Transverse colon (tissue), 4 donors: Measurements from ENCODE around the gene KAT6B. TPM values are rescaled to one million over a fixed set of nuclear protein-coding genes. Genes with fewer than 3 reads are reported as not detected.

Source experiments
- DNase-seq: peaks from one replicate; pipeline ENCODE4 v3.0.0-alpha.2; 2019
- H3K27ac ChIP-seq, 4 donors: fragments of 200-600 bp; sonication (generic); 2 replicates each; pipeline ENCODE4 v1.5.1; 2016 to 2018; ENCODE audit warnings: inconsistent platforms in 4 of 4
- H3K27me3 ChIP-seq: fragments of 200-600 bp; sonication (generic); 2 replicates; pipeline ENCODE4 v1.5.1; 2017; ENCODE audit warnings: inconsistent platforms
- H3K36me3 ChIP-seq, 4 donors: fragments of 200-600 bp; sonication (generic); 2 replicates each; pipeline ENCODE4 v1.5.1; 2017 to 2019; ENCODE audit warnings: inconsistent platforms in 4 of 4
- H3K4me1 ChIP-seq, 4 donors: fragments of 200-600 bp; sonication (generic); 2 replicates each; pipeline ENCODE4 v1.5.1; 2017 to 2020; ENCODE audit warnings: inconsistent platforms in 4 of 4
- H3K4me3 ChIP-seq, 4 donors: fragments of 200-600 bp; sonication (generic); 1 replicate in 1 of 4; 2 replicates in 3 of 4; pipeline versions ENCODE4 v1.5.1 to v1.6.1; 2017 to 2019; ENCODE audit warnings: inconsistent platforms in 4 of 4
- H3K9me3 ChIP-seq, 2 donors: fragments of 200-600 bp; sonication (generic); 2 replicates each; pipeline ENCODE4 v1.5.1; 2017 to 2019; ENCODE audit warnings: inconsistent platforms in 2 of 2
- CTCF ChIP-seq, 5 experiments: fragments of 200-600 bp in 3 of 5; fragments of 450-650 bp in 2 of 5; sonication (generic) in 3 of 5; IDR thresholded peaks; 1 replicate in 2 of 5; 2 replicates in 3 of 5; pipeline ENCODE4 v1.5.1; 2016 to 2017; ENCODE audit warnings: antibody characterized with exemption in 5 of 5, inconsistent platforms in 3 of 5, mild to moderate bottlenecking in 2 of 5, moderate library complexity in 1 of 5
- EP300 ChIP-seq: sonication (generic); formaldehyde crosslinking; IDR thresholded peaks from one replicate; pipeline ENCODE4 v1.6.1; 2017; ENCODE audit warnings: antibody characterized with exemption, low read depth
- POLR2A ChIP-seq: fragments of 450-650 bp; IDR thresholded peaks from one replicate; pipeline ENCODE4 v1.6.1; 2016; ENCODE audit warnings: antibody characterized with exemption, mild to moderate bottlenecking, moderate library complexity
- POLR2AphosphoS5 ChIP-seq, 3 donors: sonication (generic); formaldehyde crosslinking; IDR thresholded peaks; one replicate each; pipeline ENCODE4 v1.6.1; 2016; ENCODE audit warnings: antibody characterized with exemption in 3 of 3
- WGBS, 2 donors: methylation state at CpG; one replicate each; pipeline ENCODE4 v1.1.5; 2018; ENCODE audit warnings: low coverage in 1 of 2; 5-methylcytosine and 5-hydroxymethylcytosine counted together
- in situ Hi-C, 4 donors: fragments of 200-750 bp; cut with MboI; loops; one replicate each; pipeline versions ENCODE4 v1.15.0 to v1.15.1; 2017; ENCODE audit warnings: low sequenced_read_pairs in 3 of 4, low pct_ligation_motif_present in 1 of 4, low pct_unique_long_range_greater_than_20kb in 1 of 4
- intact Hi-C: fragments of 100-400 bp; cut with DNase I; formaldehyde crosslinking; loops from one replicate; pipeline ENCODE4 v1.15.1; 2023; ENCODE audit warnings: low total_unique reads
- total RNA-seq, 4 donors: library from RNA; depleted of rRNA; stranded (reverse); fragments of >200 nt; gene quantifications; one replicate each; pipeline ENCODE4 v1.1.0, GENCODE V29; 2016

Gene KAT6B
- total RNA-seq, 4 donors from 2014 or later = 27.3 to 67.0 (median 54.9) TPM

- H3K36me3 ChIP-seq = peaks cover 0 to 10% (median 0%) of the 10 kb centered on the region in 4 donors
- no peak overlapping the region for H3K4me3 ChIP-seq
- in situ Hi-C loops = loop anchor here in 1 of 4 donors (25.0 kb wide), 1 partner anchor 756 kb away; no protein-coding TSS in a partner anchor
- peaks cover 3 to 36% (median 9%) of the 10 kb centered on the region in 4 donors for H3K4me1 ChIP-seq
- intact Hi-C loops = no loop called here
- H3K27me3 ChIP-seq = no peaks in the 10 kb centered on the region
- no peak for DNase-seq
- H3K27ac ChIP-seq = no peak overlapping the region
- no peaks in the 10 kb centered on the region for H3K9me3 ChIP-seq
- WGBS, 2 donors = 97 to 98% methylated on average over 5 to 6 of the region's 6 CpGs
- TF ChIP-seq EP300 = no peak
- TF ChIP-seq CTCF (IDR thresholded peaks at IDR 0.05) = no peak
- no peak for TF ChIP-seq POLR2A
- TF ChIP-seq POLR2AphosphoS5 (IDR thresholded peaks at IDR 0.05) = no peak
Measured at GRCh38 chr10:75018251-75018650, 191.9 kb downstream of the KAT6B start.

DNA sequence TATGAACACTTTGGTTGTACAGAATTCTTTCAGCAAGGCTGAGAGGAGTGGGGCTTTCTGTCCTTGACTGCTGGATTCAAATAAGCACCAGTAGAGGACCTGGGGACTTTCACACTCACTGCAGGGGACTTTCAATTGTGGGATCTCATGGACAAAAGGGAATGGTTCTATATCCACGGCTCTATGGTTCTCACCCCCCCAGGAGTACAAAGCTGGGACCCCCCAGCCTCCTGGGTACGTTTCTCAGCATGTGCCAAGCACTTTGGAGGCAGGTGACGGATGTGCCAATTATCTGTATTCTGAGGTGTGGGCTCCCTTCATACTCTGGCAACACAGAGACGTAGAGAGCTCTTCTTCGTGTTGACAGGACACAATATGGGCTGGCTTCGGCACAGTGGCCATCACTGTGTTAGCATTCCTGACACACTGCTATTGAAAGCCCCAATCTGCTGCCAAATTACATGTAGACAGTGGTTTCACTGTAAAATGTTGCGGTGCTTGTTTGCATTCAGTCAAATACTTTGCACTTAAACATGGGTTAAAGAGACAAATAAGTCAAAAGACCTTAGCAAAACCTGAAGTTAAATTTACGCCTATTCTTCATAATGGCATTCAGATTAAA lies 192.4 kb downstream of the KAT6B start:
- Histone ChIP-seq H3K4me3 (no peak overlapping the region), H3K27ac (no peak overlapping the region), H3K36me3 (peaks cover 0 to 15% (median 0%) of the 10 kb centered on the region in 4 donors), H3K4me1 (peaks cover 3 to 33% (median 9%) of the 10 kb centered on the region in 4 donors), H3K27me3 (no peaks in the 10 kb centered on the region), H3K9me3 (no peaks in the 10 kb centered on the region)
- in situ Hi-C loops (loop anchor here in 1 of 4 donors (25.0 kb wide), 1 partner anchor 756 kb away; no protein-coding TSS in a partner anchor), intact Hi-C loops (no loop called here)
- TF ChIP-seq POLR2A = no peak
- TF ChIP-seq CTCF (IDR thresholded peaks at IDR 0.05) = no peak
- TF ChIP-seq POLR2AphosphoS5 (IDR thresholded peaks at IDR 0.05) = no peak
- TF ChIP-seq EP300 = no peak
- no peak for DNase-seq
- WGBS, 2 donors = 84 to 94% methylated on average over 2 to 8 of the region's 8 CpGs

GRCh38 chr10:75019370-75019769 lies 193.0 kb downstream of the KAT6B start:
- no peaks in the 10 kb centered on the region for H3K9me3 ChIP-seq
- peaks cover 0 to 17% (median under 1%) of the 10 kb centered on the region in 4 donors for H3K36me3 ChIP-seq
- TF ChIP-seq POLR2A (no peak), EP300 (no peak), CTCF (IDR thresholded peaks at IDR 0.05) (peak in 3 of 5 experiments; percentile 8 to 26 (median 15)), POLR2AphosphoS5 (IDR thresholded peaks at IDR 0.05) (no peak)
- no peaks in the 10 kb centered on the region for H3K27me3 ChIP-seq
- no peak for DNase-seq
- intact Hi-C loops (no loop called here), in situ Hi-C loops (loop anchor here in 1 of 4 donors (25.0 kb wide), 1 partner anchor 757 kb away; no protein-coding TSS in a partner anchor)
- no peak overlapping the region for H3K27ac ChIP-seq
- H3K4me3 ChIP-seq = no peak overlapping the region
- peaks cover 3 to 27% (median 9%) of the 10 kb centered on the region in 4 donors for H3K4me1 ChIP-seq
- WGBS, 2 donors = 37 to 50% methylated on average over 2 of the region's 2 CpGs

GRCh38 chr10:75020168-75020567 lies 193.8 kb downstream of the KAT6B start:
- intact Hi-C loops (no loop called here), in situ Hi-C loops (loop anchor here in 2 of 4 donors (5.0 to 25.0 kb wide), 2 partner anchors 753 to 758 kb away; no protein-coding TSS in a partner anchor)
- Histone ChIP-seq H3K4me1 (peaks cover 3 to 25% (median 9%) of the 10 kb centered on the region in 4 donors), H3K36me3 (peaks cover 0 to 21% (median 5%) of the 10 kb centered on the region in 4 donors), H3K27me3 (no peaks in the 10 kb centered on the region), H3K27ac (no peak overlapping the region), H3K9me3 (no peaks in the 10 kb centered on the region), H3K4me3 (no peak overlapping the region)
- WGBS, 2 donors = 63 to 86% methylated on average over 5 to 6 of the region's 6 CpGs
- TF ChIP-seq POLR2AphosphoS5 (IDR thresholded peaks at IDR 0.05) (no peak), POLR2A (no peak), EP300 (no peak), CTCF (IDR thresholded peaks at IDR 0.05) (no peak)
- DNase-seq = no peak
